IPS-15b (cell line): ENCODE measurements around the gene DAO.

ENCODE experiments used
- H3K27me3 ChIP-seq: one replicate; pipeline ENCODE4 v1.6.1; 2013; ENCODE audit warnings: low read length; ENCODE audit not compliant: control insufficient read depth, insufficient read depth
- H3K36me3 ChIP-seq: one replicate; pipeline ENCODE4 v1.6.1; 2013; ENCODE audit warnings: low read length; ENCODE audit not compliant: control insufficient read depth, insufficient read depth
- H3K4me1 ChIP-seq: one replicate; pipeline ENCODE4 v1.6.1; 2013; ENCODE audit warnings: mild to moderate bottlenecking, low read length; ENCODE audit not compliant: control insufficient read depth, insufficient read depth
- H3K4me3 ChIP-seq: one replicate; pipeline ENCODE4 v1.5.1; 2013; ENCODE audit warnings: low read depth, low read length
- H3K9ac ChIP-seq: one replicate; pipeline ENCODE4 v1.6.1; 2013; ENCODE audit warnings: low read depth, mild to moderate bottlenecking, low read length
- H3K9me3 ChIP-seq: one replicate; pipeline ENCODE4 v1.6.1; 2013; ENCODE audit warnings: mild to moderate bottlenecking, low read length; ENCODE audit not compliant: control insufficient read depth, insufficient read depth

The DAO gene

GRCh38 chr12:108930756-108931155 lies 50.9 kb downstream of the DAO start:
- Histone ChIP-seq H3K9ac (no peak overlapping the region), H3K4me1 (no peaks in the 10 kb centered on the region), H3K4me3 (no peak overlapping the region), H3K27me3 (no peaks in the 10 kb centered on the region), H3K36me3 (no peaks in the 10 kb centered on the region), H3K9me3 (no peaks in the 10 kb centered on the region)

- Histone ChIP-seq H3K9me3 (no peaks in the 10 kb centered on the region), H3K9ac (no peak overlapping the region), H3K4me3 (no peak overlapping the region)
Observed at GRCh38 chr12:108933949-108934348, 54.1 kb downstream of the DAO start.

GRCh38 chr12:108935159-108935763 lies 55.4 kb downstream of the DAO start:
- Histone ChIP-seq H3K36me3 (no peaks in the 10 kb centered on the region), H3K9ac (no peak overlapping the region), H3K4me1 (no peaks in the 10 kb centered on the region), H3K27me3 (no peaks in the 10 kb centered on the region), H3K9me3 (no peaks in the 10 kb centered on the region), H3K4me3 (no peak overlapping the region)

More at GRCh38 chr12:108933949-108934348, 54.1 kb downstream of the DAO start:
- no peaks in the 10 kb centered on the region for H3K4me1 ChIP-seq
- no peaks in the 10 kb centered on the region for H3K27me3 ChIP-seq
- H3K36me3 ChIP-seq: no peaks in the 10 kb centered on the region

- Histone ChIP-seq H3K36me3 (no peaks in the 10 kb centered on the region), H3K9me3 (no peaks in the 10 kb centered on the region), H3K4me3 (no peak overlapping the region), H3K27me3 (no peaks in the 10 kb centered on the region), H3K4me1 (no peaks in the 10 kb centered on the region), H3K9ac (no peak overlapping the region)
Observed at GRCh38 chr12:108938247-108938924, 58.5 kb downstream of the DAO start.

GRCh38 chr12:108939594-108939993 lies 59.7 kb downstream of the DAO start:
- H3K4me3 ChIP-seq: no peak overlapping the region
- no peak overlapping the region for H3K9ac ChIP-seq
- H3K36me3 ChIP-seq: no peaks in the 10 kb centered on the region
- no peaks in the 10 kb centered on the region for H3K9me3 ChIP-seq
- no peaks in the 10 kb centered on the region for H3K4me1 ChIP-seq
- no peaks in the 10 kb centered on the region for H3K27me3 ChIP-seq

GRCh38 chr12:108940138-108940537 lies 60.2 kb downstream of the DAO start:
- H3K36me3 ChIP-seq: no peaks in the 10 kb centered on the region
- no peak overlapping the region for H3K9ac ChIP-seq
- no peak overlapping the region for H3K4me3 ChIP-seq
- no peaks in the 10 kb centered on the region for H3K4me1 ChIP-seq
- H3K9me3 ChIP-seq: no peaks in the 10 kb centered on the region
- H3K27me3 ChIP-seq: no peaks in the 10 kb centered on the region

GRCh38 chr12:108947097-108947496 lies 67.2 kb downstream of the DAO start:
- Histone ChIP-seq H3K4me1 (no peaks in the 10 kb centered on the region), H3K36me3 (no peaks in the 10 kb centered on the region), H3K9me3 (no peaks in the 10 kb centered on the region), H3K9ac (no peak overlapping the region), H3K4me3 (no peak overlapping the region), H3K27me3 (no peaks in the 10 kb centered on the region)

GRCh38 chr12:108948367-108948766 lies 68.5 kb downstream of the DAO start:
- H3K36me3 ChIP-seq: no peaks in the 10 kb centered on the region
- H3K4me1 ChIP-seq: no peaks in the 10 kb centered on the region
- H3K4me3 ChIP-seq: no peak overlapping the region
- no peak overlapping the region for H3K9ac ChIP-seq
- no peaks in the 10 kb centered on the region for H3K9me3 ChIP-seq
- H3K27me3 ChIP-seq: no peaks in the 10 kb centered on the region

GRCh38 chr12:108949976-108950375 lies 70.1 kb downstream of the DAO start:
- Histone ChIP-seq H3K36me3 (no peaks in the 10 kb centered on the region), H3K9me3 (no peaks in the 10 kb centered on the region), H3K4me1 (no peaks in the 10 kb centered on the region), H3K9ac (no peak overlapping the region), H3K4me3 (no peak overlapping the region), H3K27me3 (no peaks in the 10 kb centered on the region)
